SU-DHL-6 (cell line): ENCODE measurements around the gene CRAT.

ENCODE experiments used
- H2AFZ ChIP-seq: fragments of 200-600 bp; sonication (generic); 2 replicates; pipeline ENCODE4 v1.6.1; 2014; ENCODE audit warnings: low read depth, mild to moderate bottlenecking, moderate library complexity, mixed read lengths, antibody characterized with exemption, low read length; ENCODE audit not compliant: severe bottlenecking
- H3F3A ChIP-seq: fragments of 200-600 bp; shearing (Covaris generic); 2 replicates; pipeline ENCODE4 v1.6.0; 2016; ENCODE audit warnings: antibody characterized with exemption, mild to moderate bottlenecking; ENCODE audit not compliant: insufficient read depth
- H3K27ac ChIP-seq: fragments of 200-600 bp; sonication (generic); 2 replicates; pipeline ENCODE4 v1.5.1; 2016; ENCODE audit warnings: low read depth, mild to moderate bottlenecking, low read length, moderate library complexity, mixed read lengths
- H3K27me3 ChIP-seq: fragments of 200-600 bp; sonication (generic), shearing (Covaris generic); 2 replicates; pipeline ENCODE4 v1.6.0; 2014; ENCODE audit warnings: mild to moderate bottlenecking, low read length
- H3K36me3 ChIP-seq: fragments of 200-600 bp; sonication (generic); 2 replicates; pipeline ENCODE4 v1.6.1; 2014; ENCODE audit warnings: mild to moderate bottlenecking, low read length, mixed read lengths
- H3K4me2 ChIP-seq: fragments of 300-600, 200-600 bp; shearing (Covaris generic), sonication (generic); 2 replicates; pipeline ENCODE4 v1.6.0; 2014; ENCODE audit warnings: low read length, low read depth, mild to moderate bottlenecking; ENCODE audit not compliant: poor library complexity, severe bottlenecking
- H3K4me3 ChIP-seq: fragments of 200-600 bp; sonication (generic); 2 replicates; pipeline ENCODE4 v1.5.1; 2014; ENCODE audit warnings: antibody characterized with exemption, low read length, mild to moderate bottlenecking, mixed read lengths; ENCODE audit not compliant: insufficient read depth, poor library complexity, severe bottlenecking
- H3K79me2 ChIP-seq: fragments of 200-600 bp; sonication (generic); 2 replicates; pipeline ENCODE4 v1.6.1; 2014; ENCODE audit warnings: mild to moderate bottlenecking, low read length, moderate library complexity; ENCODE audit not compliant: insufficient read depth
- H3K9ac ChIP-seq: fragments of 200-600 bp; sonication (generic); 2 replicates; pipeline ENCODE4 v1.7.0; 2014; ENCODE audit warnings: mild to moderate bottlenecking, low read length
- H3K9me2 ChIP-seq: fragments of 200-600 bp; sonication (generic); replicated peaks from 2 replicates; pipeline ENCODE4 v1.6.1; 2014; ENCODE audit warnings: low read length; ENCODE audit not compliant: insufficient read depth
- H3K9me3 ChIP-seq: fragments of 200-600 bp; sonication (generic); 2 replicates; pipeline ENCODE4 v1.6.1; 2014; ENCODE audit warnings: low read length, mixed read lengths; ENCODE audit not compliant: insufficient read depth
- H4K20me1 ChIP-seq: fragments of 200-600 bp; sonication (generic); 2 replicates; pipeline ENCODE4 v1.6.1; 2014; ENCODE audit warnings: low read depth, mild to moderate bottlenecking, antibody characterized with exemption, low read length, moderate library complexity, mixed read lengths
- EZH2phosphoT487 ChIP-seq: fragments of 200-600 bp; sonication (generic), shearing (Covaris generic); conservative IDR thresholded peaks from 2 replicates; pipeline ENCODE4 v1.6.1; 2018; ENCODE audit warnings: mild to moderate bottlenecking, antibody characterized with exemption, low read length, moderate library complexity, mixed read lengths
- TF ChIP-seq, protein P1 (sequence below): fragments of 200-600 bp; sonication (generic); IDR thresholded peaks from one replicate; pipeline ENCODE4 v1.5.1; 2017; ENCODE audit warnings: antibody characterized with exemption, mild to moderate bottlenecking, low read length, moderate library complexity; ENCODE audit not compliant: insufficient read depth, poor library complexity, severe bottlenecking

The CRAT gene

DNA sequence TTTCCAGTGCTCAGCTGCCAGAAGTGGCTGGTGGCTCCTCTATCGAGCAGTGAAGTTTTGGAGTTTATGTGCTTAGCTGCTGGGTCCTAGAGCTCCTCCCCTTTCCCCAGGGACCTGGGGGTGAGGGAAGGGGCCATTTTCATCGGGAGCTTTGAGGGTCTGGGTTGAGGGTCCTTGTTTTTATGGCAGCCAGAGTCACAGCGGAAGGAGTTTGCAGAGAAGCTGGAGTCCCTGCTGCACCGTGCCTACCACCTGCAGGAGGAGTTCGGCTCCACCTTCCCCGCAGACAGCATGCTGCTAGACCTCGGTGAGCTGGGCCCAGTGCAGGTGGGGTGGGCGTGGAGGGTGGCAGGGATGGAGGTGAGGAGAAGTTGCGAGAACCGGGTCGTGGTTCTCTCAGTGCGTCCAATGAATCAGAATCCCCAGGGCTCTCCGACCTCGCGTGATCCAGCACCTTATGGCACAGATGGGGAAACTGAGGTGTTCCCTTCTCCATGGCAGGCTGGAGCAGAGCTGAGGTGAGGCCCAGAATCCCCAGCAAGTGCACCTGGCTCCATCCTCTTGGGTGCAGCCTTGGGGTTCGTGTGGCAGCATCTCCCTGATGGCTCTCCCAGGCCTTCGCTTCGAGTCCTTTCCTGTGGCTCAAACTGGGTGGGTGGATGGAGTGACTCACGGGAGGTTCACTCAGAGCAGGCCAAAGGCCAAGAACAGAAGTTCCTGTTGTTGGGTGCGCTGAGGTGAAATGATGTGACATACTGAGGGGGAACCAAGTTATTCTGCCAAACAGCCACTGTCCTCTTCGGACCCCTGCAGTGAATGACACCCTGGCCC, 51.4 kb downstream of the CRAT start:
- no peak for TF ChIP-seq EZH2phosphoT487
- TF ChIP-seq, protein P1, sequence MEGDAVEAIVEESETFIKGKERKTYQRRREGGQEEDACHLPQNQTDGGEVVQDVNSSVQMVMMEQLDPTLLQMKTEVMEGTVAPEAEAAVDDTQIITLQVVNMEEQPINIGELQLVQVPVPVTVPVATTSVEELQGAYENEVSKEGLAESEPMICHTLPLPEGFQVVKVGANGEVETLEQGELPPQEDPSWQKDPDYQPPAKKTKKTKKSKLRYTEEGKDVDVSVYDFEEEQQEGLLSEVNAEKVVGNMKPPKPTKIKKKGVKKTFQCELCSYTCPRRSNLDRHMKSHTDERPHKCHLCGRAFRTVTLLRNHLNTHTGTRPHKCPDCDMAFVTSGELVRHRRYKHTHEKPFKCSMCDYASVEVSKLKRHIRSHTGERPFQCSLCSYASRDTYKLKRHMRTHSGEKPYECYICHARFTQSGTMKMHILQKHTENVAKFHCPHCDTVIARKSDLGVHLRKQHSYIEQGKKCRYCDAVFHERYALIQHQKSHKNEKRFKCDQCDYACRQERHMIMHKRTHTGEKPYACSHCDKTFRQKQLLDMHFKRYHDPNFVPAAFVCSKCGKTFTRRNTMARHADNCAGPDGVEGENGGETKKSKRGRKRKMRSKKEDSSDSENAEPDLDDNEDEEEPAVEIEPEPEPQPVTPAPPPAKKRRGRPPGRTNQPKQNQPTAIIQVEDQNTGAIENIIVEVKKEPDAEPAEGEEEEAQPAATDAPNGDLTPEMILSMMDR: no peak
- H3F3A ChIP-seq: no peaks in the 10 kb centered on the region
- H3K9ac ChIP-seq: no peak overlapping the region
- H3K79me2 ChIP-seq: no peaks in the 10 kb centered on the region
- no peaks in the 10 kb centered on the region for H3K36me3 ChIP-seq
- no peaks in the 10 kb centered on the region for H4K20me1 ChIP-seq
- no peak overlapping the region for H2AFZ ChIP-seq
- no peaks in the 10 kb centered on the region for H3K27me3 ChIP-seq
- no peak overlapping the region for H3K27ac ChIP-seq
- no peaks in the 10 kb centered on the region for H3K9me2 ChIP-seq
- H3K4me3 ChIP-seq: no peak overlapping the region
- no peak overlapping the region for H3K4me2 ChIP-seq
- H3K9me3 ChIP-seq: no peaks in the 10 kb centered on the region

DNA sequence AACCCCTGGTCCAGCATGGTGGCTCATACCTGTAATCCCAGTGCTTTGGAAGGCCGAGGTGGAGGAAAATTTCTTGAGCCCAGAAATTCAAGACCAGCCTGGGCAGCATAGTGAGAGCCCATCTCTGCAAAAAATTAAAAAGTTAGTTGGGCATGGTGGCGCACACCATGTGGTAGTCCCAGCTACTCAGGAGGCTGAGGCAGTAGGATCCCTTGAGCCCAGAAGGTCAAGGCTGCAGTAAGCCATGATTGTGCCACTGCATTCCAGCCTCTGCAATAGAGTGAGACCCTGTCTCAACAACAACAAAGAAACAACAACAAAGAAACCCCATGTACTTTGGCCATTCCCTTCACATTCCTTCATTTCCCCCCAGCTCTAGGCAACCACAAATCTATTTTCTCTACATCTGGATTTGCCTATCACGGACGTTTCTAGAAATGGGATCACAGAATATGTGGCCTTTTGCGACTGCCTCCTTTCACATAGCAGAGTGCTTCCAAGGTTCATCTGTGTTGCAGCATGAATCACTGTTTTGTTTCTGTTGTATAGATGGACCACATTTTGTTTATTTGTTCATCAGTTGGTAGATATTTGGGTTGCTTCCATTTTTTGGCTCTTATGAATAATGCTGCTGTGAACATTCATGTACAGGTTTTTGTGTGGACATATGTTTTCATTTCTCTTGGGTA, 56.3 kb downstream of the CRAT start:
- Histone ChIP-seq H3K79me2 (no peaks in the 10 kb centered on the region), H3K27ac (no peak overlapping the region), H3K9me3 (no peaks in the 10 kb centered on the region), H2AFZ (no peak overlapping the region), H3K36me3 (no peaks in the 10 kb centered on the region), H3K27me3 (no peaks in the 10 kb centered on the region), H3K4me2 (no peak overlapping the region), H3K4me3 (no peak overlapping the region), H3K9ac (no peak overlapping the region), H4K20me1 (no peaks in the 10 kb centered on the region), H3K9me2 (no peaks in the 10 kb centered on the region), H3F3A (no peaks in the 10 kb centered on the region)
- TF ChIP-seq, protein P1: no peak
- no peak for TF ChIP-seq EZH2phosphoT487

DNA sequence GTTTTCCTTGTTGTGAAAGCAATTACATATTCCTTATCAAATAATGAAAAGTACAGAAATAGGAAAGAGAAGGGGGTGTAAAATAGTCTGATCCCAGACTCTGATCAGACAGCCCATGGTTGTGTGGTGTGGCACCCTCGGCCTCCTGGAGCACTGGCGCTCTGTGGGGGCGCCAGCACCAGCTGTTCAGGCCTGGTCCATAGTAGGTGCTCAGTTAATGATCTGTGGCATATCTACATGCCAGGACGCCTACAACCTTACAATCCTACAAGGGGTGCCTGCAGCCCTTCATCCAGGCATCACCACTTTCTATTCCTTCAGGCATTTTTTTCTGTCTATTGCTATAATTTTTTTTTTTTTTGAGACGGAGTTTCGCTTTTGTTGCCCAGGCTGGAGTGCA, 57.6 kb downstream of the CRAT start:
- Histone ChIP-seq H3K79me2 (no peaks in the 10 kb centered on the region), H3F3A (no peaks in the 10 kb centered on the region), H3K36me3 (no peaks in the 10 kb centered on the region)

More for the DNA sequence above, 57.6 kb downstream of the CRAT start:
- Histone ChIP-seq H4K20me1 (no peaks in the 10 kb centered on the region), H3K9ac (no peak overlapping the region), H3K9me3 (no peaks in the 10 kb centered on the region), H3K27ac (no peak overlapping the region), H3K4me3 (no peak overlapping the region), H2AFZ (no peak overlapping the region), H3K9me2 (no peaks in the 10 kb centered on the region), H3K4me2 (no peak overlapping the region), H3K27me3 (no peaks in the 10 kb centered on the region)
- TF ChIP-seq, protein P1: no peak
- TF ChIP-seq EZH2phosphoT487: no peak
